Spleen (tissue), 7 donors: ENCODE results near the gene FAM120B.

ENCODE experiments used
- POLR2AphosphoS5 ChIP-seq, 3 donors: sonication (generic); formaldehyde crosslinking; IDR thresholded peaks; one replicate each; pipeline ENCODE4 v1.5.1; 2017; ENCODE audit warnings: antibody characterized with exemption in 3 of 3
- TF ChIP-seq, protein P1 (sequence below), 11 experiments: fragments of 200-600 bp in 7 of 11; fragments of 450-650 bp in 4 of 11; sonication (generic) in 4 of 11; IDR thresholded peaks in 8 of 11; conservative IDR thresholded peaks in 3 of 11; 1 replicate in 7 of 11; 2 replicates in 4 of 11; pipeline versions ENCODE4 v1.4.0 to v1.8.0; 2016 to 2021; ENCODE audit warnings: antibody characterized with exemption in 11 of 11, inconsistent platforms in 4 of 11, mild to moderate bottlenecking in 1 of 11
- donor health status: DM: no; HTN: no; CAD: no; lungs with moderate emphysema.
- donor health status: DM: no; HTN: no; CAD: no.
- donor health status: DM: no; HTN: no; CAD: no.

DNA sequence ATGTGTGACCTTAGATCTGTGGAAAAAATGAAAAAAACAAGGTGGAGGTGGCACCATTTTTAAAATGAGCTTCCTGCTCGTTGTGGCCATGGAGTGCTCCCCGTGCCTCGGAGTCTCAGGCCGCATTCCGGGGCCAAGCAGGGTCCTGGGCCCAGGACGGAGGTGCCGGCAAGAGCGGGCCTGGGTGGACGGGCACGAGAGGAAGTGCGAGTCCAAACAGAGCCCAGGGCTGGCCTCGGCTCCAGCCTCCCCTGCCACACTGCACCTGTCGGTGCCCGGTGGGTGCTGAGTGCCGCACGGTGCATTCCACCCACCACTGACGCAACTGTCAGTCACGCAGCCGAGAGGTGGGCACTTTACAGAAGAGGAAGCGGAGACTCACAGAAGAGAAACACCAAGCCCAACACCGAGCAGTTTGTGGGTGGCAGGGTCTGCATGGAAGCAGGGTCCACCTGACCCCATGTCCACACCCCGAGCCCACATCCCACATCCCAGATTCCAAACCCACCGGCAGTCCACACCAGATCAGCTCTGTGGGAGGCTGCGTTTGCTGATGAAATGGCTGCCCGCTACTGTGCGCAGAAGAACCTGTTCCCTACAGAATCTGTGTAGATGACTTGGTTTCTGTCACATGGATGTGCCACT, 148.9 kb downstream of the FAM120B start:
- TF ChIP-seq, protein P1, sequence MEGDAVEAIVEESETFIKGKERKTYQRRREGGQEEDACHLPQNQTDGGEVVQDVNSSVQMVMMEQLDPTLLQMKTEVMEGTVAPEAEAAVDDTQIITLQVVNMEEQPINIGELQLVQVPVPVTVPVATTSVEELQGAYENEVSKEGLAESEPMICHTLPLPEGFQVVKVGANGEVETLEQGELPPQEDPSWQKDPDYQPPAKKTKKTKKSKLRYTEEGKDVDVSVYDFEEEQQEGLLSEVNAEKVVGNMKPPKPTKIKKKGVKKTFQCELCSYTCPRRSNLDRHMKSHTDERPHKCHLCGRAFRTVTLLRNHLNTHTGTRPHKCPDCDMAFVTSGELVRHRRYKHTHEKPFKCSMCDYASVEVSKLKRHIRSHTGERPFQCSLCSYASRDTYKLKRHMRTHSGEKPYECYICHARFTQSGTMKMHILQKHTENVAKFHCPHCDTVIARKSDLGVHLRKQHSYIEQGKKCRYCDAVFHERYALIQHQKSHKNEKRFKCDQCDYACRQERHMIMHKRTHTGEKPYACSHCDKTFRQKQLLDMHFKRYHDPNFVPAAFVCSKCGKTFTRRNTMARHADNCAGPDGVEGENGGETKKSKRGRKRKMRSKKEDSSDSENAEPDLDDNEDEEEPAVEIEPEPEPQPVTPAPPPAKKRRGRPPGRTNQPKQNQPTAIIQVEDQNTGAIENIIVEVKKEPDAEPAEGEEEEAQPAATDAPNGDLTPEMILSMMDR (IDR thresholded peaks at IDR 0.05 in 8 of 11, conservative IDR thresholded peaks at IDR 0.05 in 3 of 11): no peak
- TF ChIP-seq POLR2AphosphoS5 (IDR thresholded peaks at IDR 0.05): no peak
